Activated CD8-positive, alpha-beta T cell treated with anti-CD3 and anti-CD28 coated beads for 36 hours (primary cell): Measurements from ENCODE around the gene TOR1B. TPM values are rescaled to one million over a fixed set of nuclear protein-coding genes. Genes with fewer than 3 reads are reported as not detected.

ENCODE experiments used
- ATAC-seq: fragments of 200-7000 bp; cut with Tn5 transposase; one replicate; pipeline ENCODE4 v1.10.0; 2021; ENCODE audit warnings: mild to moderate bottlenecking, moderate library complexity
- CTCF ChIA-PET: fragments of 350-600 bp; sonication (Branson Sonifier 250); formaldehyde crosslinking; loops from one replicate; lab custom pipeline; 2021; ENCODE audit warnings: antibody characterized with exemption; lab: Charles Lee
- POLR2A ChIA-PET: fragments of 350-600 bp; sonication (Branson Sonifier 250); formaldehyde crosslinking; loops from one replicate; lab custom pipeline; 2021; ENCODE audit warnings: antibody characterized with exemption; lab: Charles Lee
- DNase-seq: peaks from one replicate; pipeline ENCODE4 v3.0.0-alpha.2; 2020
- H3K27ac Mint-ChIP-seq: one replicate; pipeline ENCODE4 v1.8.0; 2021; ENCODE audit warnings: mild to moderate bottlenecking, mixed read lengths
- H3K27me3 Mint-ChIP-seq: one replicate; pipeline ENCODE4 v1.8.0; 2021; ENCODE audit warnings: mixed read lengths
- H3K36me3 Mint-ChIP-seq: one replicate; pipeline ENCODE4 v1.8.0; 2021; ENCODE audit warnings: low read depth, mixed read lengths
- H3K4me1 Mint-ChIP-seq: one replicate; pipeline ENCODE4 v1.8.0; 2021; ENCODE audit warnings: low read depth, mixed read lengths
- H3K4me3 Mint-ChIP-seq: one replicate; pipeline ENCODE4 v1.8.0; 2021; ENCODE audit warnings: mild to moderate bottlenecking, moderate library complexity, mixed read lengths
- H3K9me3 Mint-ChIP-seq: one replicate; pipeline ENCODE4 v1.8.0; 2021; ENCODE audit warnings: mixed read lengths
- CTCF ChIP-seq: fragments of 200-600 bp; IDR thresholded peaks from one replicate; pipeline ENCODE4 v1.8.0; 2022; ENCODE audit warnings: antibody characterized with exemption, mild to moderate bottlenecking
- intact Hi-C: fragments of 100-400 bp; cut with micrococcal nuclease; formaldehyde crosslinking; loops from one replicate; pipeline ENCODE4 v1.10.0; 2022
- total RNA-seq, 2 experiments: library from RNA; stranded (reverse); gene quantifications; one replicate each; pipeline ENCODE4 v1.2.3, GENCODE V29; 2021

TOR1B gene
- total RNA-seq, 2 experiments from 2014 or later, result 18.5 to 19.8 TPM

- CTCF ChIA-PET, result interaction anchor here (1.0 to 1.4 kb wide), 2 partner anchors 11 to 74 kb away, joined by 4 to 5 read pairs; no protein-coding TSS in a partner anchor
- no peak for ATAC-seq
- H3K27ac Mint-ChIP-seq, result peak overlapping the region; percentile 3
- no peaks in the 10 kb centered on the region for H3K27me3 Mint-ChIP-seq
- peaks cover 16% of the 10 kb centered on the region for H3K36me3 Mint-ChIP-seq
- peaks cover 22% of the 10 kb centered on the region for H3K4me1 Mint-ChIP-seq
- intact Hi-C loops, result no loop called here
- no peaks in the 10 kb centered on the region for H3K9me3 Mint-ChIP-seq
- no peak for TF ChIP-seq CTCF
- POLR2A ChIA-PET, result interaction anchor here (0.6 kb wide), 1 partner anchor 121 kb away, joined by 3 read pairs; no protein-coding TSS in a partner anchor
- peak overlapping the region; percentile 41 for H3K4me3 Mint-ChIP-seq
- DNase-seq, result no peak
Observed at GRCh38 chr9:129801504-129801903, 1.5 kb upstream of the TOR1B start.

- peak overlapping the region; percentile 83 for H3K4me3 Mint-ChIP-seq
- H3K36me3 Mint-ChIP-seq, result peaks cover 25% of the 10 kb centered on the region
- DNase-seq (no peak), ATAC-seq (no peak)
- ChIA-PET POLR2A (interaction anchor here (0.8 to 1.9 kb wide), 9 partner anchors 8 to 64 kb away, joined by 3 to 9 read pairs (median 5); partner anchors contain the start of gene TOR1A), CTCF (interaction anchor here (1.0 to 1.5 kb wide), 2 partner anchors 13 to 77 kb away, joined by 5 to 6 read pairs; no protein-coding TSS in a partner anchor)
- H3K27me3 Mint-ChIP-seq, result no peaks in the 10 kb centered on the region
- no peak for TF ChIP-seq CTCF
- intact Hi-C loops, result no loop called here
- H3K4me1 Mint-ChIP-seq, result peaks cover 24% of the 10 kb centered on the region
- peak overlapping the region; percentile 72 for H3K27ac Mint-ChIP-seq
- H3K9me3 Mint-ChIP-seq, result no peaks in the 10 kb centered on the region
Observed at GRCh38 chr9:129803676-129804060, 684 bp downstream of the TOR1B start.

- POLR2A ChIA-PET, result no interaction called here
- no peak for TF ChIP-seq CTCF
- no peak overlapping the region for H3K4me3 Mint-ChIP-seq
- DNase-seq (no peak), ATAC-seq (no peak)
- intact Hi-C loops, result no loop called here
- H3K36me3 Mint-ChIP-seq, result peaks cover 41% of the 10 kb centered on the region
- CTCF ChIA-PET, result no interaction called here
- H3K4me1 Mint-ChIP-seq, result peaks cover 24% of the 10 kb centered on the region
- H3K27ac Mint-ChIP-seq, result peak overlapping the region; percentile 37
- H3K9me3 Mint-ChIP-seq, result no peaks in the 10 kb centered on the region
- H3K27me3 Mint-ChIP-seq, result no peaks in the 10 kb centered on the region
Observed at GRCh38 chr9:129806061-129806460, 3.1 kb downstream of the TOR1B start.

- Mint-ChIP-seq H3K36me3 (peaks cover 47% of the 10 kb centered on the region), H3K27ac (no peak overlapping the region), H3K9me3 (no peaks in the 10 kb centered on the region), H3K4me1 (peaks cover 18% of the 10 kb centered on the region), H3K27me3 (no peaks in the 10 kb centered on the region), H3K4me3 (no peak overlapping the region)
- ATAC-seq (no peak), DNase-seq (no peak)
- CTCF ChIA-PET, result interaction anchor here (2.7 kb wide), 1 partner anchor 19 kb away, joined by 10 read pairs; no protein-coding TSS in a partner anchor
- intact Hi-C loops, result no loop called here
- TF ChIP-seq CTCF, result no peak
- POLR2A ChIA-PET, result interaction anchor here (1.3 kb wide), 1 partner anchor 10 kb away, joined by 6 read pairs; no protein-coding TSS in a partner anchor
Observed at GRCh38 chr9:129809346-129809745, 6.4 kb downstream of the TOR1B start.

GRCh38 chr9:129810116-129810515 is 7.1 kb downstream of the TOR1B start:
- POLR2A ChIA-PET, result interaction anchor here (1.0 to 2.1 kb wide), 2 partner anchors 12 to 63 kb away, joined by 3 to 10 read pairs; no protein-coding TSS in a partner anchor
- Mint-ChIP-seq H3K36me3 (peaks cover 49% of the 10 kb centered on the region), H3K4me3 (no peak overlapping the region)

More at GRCh38 chr9:129810116-129810515, 7.1 kb downstream of the TOR1B start:
- ATAC-seq, result no peak
- no peak for TF ChIP-seq CTCF
- CTCF ChIA-PET, result interaction anchor here (1.4 to 2.7 kb wide), 3 partner anchors 20 to 83 kb away, joined by 3 to 10 read pairs (median 7); no protein-coding TSS in a partner anchor
- DNase-seq, result no peak
- no peaks in the 10 kb centered on the region for H3K27me3 Mint-ChIP-seq
- intact Hi-C loops, result no loop called here
- peaks cover 16% of the 10 kb centered on the region for H3K4me1 Mint-ChIP-seq
- H3K27ac Mint-ChIP-seq, result peak overlapping the region; percentile 6
- no peaks in the 10 kb centered on the region for H3K9me3 Mint-ChIP-seq
